Measurements from ENCODE around the gene WNT3.
"Not testable (repeated sequence)": the region's sequence is repeated elsewhere in the genome, so short reads cannot be mapped to it uniquely, and the experiment has no call there.

The WNT3 gene

DNA sequence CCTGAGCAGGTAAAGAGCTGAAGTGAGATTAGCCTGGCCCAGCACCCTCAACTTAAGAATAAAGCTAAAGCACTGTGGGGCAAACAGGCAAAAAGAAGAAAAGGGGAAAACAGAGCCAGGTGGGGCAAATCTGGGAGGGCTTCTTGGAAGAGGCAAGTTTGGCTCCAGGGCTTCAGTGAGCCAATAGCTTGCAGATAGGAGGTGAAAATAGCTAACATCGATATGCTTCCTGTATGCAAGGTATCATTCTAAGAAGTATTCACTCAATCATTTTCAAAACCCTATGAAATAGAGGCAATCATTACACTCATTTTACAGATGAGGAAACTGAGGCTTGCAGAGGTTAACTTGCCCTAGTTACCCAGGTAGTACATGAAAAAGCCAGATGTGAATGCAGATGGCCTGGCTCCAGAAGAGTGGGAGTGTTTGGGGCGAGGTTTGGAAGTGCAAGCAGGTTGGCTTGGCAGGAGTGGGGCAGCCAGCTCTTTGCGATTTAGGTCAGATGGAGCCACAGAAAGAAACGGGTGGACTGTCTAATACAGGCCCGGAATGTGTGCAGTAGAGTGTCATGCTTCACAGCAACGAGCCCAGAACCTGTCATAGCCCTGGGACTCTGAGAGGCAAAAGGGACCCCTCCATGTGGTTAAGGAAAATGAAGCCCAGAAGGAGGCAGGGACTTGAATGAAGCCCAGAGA lies 5.7 kb downstream of the WNT3 start:
- no peak for DNase-seq

DNA sequence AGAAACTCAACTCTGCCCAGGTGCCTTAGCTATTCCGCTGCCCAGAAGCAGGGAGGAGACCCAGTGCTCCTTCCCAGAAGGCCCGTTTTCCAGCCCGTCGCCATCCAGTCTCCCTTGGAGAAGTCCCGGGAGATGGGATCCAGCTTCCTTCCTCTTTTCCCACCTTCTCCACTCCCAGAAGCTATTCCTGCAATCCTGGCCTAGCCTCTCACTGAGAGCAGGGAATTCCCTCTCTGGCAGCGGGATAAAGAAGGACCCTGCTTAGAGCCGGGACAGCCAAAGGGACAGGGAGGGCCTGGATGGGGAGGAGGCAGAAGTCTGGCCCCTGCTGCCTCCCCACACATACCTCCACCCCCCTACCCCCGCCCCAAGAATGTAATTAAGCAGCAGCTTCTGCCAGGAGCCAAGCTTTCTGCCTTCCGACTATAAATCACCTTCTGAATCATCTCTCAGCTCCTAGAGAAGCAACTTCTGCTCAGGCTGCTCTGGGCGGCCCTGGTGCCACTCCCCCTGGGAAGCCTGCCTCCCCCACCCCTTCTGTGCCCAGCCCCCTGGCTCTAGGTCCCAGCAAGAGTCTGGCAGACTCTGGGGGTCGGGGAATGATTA lies 6.4 kb downstream of the WNT3 start:
- no peak for DNase-seq

DNA sequence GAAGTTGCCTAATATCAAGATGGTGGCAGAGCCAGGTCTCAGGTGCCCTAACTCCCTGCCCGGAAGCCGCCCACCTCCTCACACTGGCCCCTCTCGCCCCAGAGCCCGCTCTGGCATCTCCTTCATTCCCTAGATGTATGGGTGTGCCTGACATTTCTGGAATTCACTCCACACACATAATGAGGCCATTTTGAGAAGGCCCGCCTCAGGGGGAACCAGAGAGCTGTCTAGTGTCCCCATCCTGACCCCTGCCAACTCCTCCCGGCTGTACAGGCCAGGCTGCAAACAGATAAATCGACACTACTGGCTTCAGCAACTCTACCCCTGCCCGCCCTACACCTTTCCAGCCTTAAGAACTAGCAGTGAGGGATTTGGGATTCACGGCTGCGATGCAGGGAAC lies 7.7 kb downstream of the WNT3 start:
- no peak for DNase-seq

DNA sequence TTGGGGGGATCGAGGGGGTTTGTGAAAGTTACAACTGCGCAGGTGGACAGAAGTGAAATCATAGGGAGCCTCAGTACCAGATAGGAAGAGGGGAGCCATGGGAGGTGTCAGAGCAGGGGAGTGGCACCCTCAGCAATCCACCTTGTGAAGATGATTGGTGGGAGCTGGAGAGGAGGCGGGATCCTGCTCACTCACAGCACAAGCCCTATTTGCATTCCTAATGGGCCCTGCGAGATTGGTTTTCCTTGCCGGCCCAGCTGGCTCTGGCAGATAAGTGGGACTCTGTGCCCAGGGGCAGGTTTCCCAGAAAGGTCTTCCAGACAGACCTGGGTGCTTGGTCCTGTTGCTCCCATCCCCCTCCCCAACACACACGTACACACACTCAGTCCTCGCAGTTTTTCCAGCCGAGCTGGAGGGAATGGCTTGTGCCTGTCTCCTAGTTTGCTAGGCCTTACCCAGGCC lies 9.4 kb downstream of the WNT3 start:
- DNase-seq = no peak

DNA sequence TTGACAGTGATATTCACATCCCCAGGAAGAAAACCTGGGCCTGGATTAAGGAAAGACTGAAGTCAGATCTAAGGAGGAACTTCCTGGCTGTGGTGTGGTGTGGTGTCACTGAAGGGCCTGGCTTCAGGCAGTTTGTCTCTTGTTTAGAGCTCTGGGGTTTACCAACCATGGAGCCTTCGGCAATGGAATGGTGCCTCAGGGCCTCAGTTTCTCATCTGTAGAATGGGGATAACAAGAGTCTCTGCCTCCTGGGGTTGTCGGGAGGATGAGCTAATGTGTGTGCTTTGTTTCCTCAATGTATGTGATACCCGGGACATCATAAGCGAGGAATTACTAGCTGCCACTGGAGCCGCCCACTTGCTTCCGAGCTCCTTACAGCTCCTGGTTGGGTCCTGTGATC lies 12.7 kb downstream of the WNT3 start:
- no peak for DNase-seq

DNA sequence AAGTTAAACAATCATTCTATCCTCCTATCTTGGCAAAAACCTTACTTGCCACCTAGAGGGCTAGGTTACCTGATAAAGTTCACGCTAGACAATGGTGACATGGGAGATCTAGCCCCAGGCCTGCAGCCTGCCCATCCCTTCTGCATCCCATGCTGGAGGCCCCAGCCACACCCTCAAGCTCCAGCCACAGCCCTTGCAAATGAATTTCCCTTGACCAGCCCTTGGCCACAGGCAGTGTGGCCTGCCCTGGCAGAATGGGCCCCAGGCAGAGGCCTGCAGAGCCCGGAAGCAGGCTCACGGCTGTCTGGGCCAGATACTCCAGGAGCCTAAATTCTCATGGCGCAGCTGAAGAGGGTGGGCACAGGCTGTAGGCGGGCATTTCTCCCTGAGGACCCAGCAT lies 14.9 kb downstream of the WNT3 start:
- no peak for DNase-seq

DNA sequence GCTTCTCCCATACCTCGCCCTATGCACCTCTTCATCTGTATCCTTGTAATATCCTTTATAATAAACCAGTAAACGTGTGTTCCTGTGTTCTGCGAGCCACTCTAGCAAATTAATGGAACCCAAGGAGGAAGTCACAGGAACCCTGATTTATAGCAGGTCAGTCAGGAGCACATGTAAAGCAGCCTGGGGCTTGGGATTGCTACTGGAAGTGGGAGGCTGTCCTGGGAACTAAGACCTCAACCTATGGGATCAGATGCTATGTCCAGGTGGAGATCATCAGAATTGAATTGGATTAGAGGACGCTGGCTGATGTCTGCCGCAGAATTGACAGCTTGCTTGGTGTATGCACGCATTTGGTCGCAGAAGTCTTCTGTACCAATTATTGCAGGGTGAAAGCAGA lies 15.7 kb downstream of the WNT3 start:
- no peak for DNase-seq

DNA sequence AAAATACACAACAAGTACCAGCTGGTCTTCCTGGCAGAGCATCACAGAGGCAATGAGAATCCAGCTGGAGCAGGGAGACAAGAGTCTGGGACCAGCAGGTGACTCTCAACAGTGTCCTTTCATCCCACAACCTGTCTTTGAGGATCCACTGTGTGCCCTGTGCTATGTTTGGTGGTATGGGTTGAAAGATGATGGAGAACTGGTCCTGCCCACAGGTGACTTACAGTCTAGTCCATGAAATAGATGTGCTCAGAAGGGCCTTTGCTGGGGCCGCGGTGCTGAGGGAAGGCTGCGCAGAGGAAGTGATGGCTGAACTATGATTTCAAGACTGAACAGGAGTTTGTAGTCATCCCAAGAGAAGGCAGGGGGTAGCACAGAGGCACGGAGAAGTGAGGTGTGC lies 17.9 kb downstream of the WNT3 start:
- DNase-seq = no peak

DNA sequence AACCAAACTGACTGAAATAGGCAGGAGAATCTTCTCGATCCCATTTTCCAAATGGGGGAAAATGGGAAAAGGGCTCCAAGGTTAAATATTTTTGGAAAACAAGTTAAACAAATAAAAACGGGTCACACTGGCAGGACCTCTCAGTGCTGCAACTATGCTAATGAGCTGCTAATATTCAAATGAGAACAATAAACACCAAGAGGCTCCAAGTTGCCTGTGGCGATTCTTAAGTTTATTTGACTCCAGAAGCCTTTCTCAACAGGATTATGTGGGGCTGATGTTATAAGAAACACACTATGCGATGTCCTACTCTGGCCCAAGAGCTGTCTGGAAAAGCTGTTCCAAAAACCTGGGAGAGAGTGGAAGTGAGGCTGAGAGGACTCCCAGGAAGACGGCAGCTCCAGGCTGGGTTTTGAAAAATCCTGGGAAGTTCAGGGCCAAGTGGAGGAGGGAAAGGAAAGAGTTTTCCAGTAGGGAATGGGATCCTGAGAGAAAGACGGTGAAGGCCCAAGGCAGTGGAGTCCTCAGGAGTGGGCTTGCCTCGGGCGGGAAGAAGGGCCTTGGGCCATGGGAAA lies 21.4 kb downstream of the WNT3 start:
- no peak for DNase-seq

DNA sequence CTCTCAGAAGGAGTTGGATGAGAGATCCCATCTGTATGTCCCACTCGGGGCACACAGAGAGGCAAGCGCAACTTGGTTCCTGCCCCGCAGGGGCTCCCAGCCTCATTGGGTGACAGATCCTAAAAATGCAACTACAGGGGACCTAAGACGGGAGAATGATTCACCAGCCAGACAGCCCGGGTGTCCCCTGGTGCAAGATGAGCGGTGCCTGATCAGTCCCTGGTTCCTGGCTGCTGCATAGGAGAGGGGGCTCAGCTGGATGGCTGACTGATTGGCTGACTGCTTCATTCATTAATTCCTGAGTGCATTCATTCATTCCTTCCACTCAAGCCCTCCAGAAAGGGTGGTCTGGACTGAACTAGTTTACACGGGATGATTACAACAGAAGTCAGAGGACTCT lies 22.0 kb downstream of the WNT3 start:
- no peak for DNase-seq

DNA sequence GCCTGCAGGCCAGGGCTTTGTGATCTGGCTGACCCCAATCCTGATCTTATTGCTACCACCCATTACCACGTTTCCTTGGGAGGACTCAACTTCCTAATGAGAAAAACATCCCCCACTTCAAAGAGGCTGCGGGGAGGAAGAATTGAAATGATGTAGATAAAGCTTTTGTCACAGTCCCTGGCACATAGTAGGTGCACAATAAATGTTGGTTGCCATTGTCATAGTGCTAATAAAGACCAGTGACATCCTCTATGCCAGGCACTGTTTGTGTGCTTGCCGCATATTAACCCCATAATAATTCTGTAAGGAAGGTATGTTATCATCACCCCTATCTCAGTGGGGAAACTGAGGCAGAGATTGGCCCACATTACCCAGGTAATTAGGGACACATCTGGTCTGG lies 22.4 kb downstream of the WNT3 start:
- DNase-seq = no peak

DNA sequence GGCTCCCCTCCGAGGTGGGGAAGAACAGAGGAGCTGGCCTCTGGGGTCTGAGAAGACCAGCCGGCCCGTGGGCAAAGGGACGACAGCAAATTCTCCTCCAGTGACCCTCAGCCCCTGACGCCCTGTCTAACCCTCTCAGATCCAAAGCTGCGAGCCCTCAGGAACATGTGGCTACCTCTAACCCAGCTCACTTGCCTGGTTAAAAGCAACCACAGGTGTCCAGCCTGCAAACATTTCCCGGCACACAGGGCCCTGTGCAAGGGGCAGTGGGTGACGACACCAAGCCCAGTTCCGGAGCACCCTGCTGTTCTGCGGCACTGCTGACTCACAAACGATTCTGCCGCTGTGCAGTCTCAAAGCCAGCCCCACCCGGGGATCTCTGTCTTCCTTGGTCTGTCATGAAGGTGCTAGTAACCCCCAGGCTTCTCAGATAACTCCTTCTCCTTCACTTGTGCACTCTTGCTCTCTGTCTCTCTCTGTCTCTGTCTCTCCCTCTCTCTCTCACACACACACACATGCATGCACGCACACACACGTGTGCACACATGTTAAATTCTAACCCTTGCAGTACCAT lies 23.0 kb downstream of the WNT3 start:
- DNase-seq = no peak

DNA sequence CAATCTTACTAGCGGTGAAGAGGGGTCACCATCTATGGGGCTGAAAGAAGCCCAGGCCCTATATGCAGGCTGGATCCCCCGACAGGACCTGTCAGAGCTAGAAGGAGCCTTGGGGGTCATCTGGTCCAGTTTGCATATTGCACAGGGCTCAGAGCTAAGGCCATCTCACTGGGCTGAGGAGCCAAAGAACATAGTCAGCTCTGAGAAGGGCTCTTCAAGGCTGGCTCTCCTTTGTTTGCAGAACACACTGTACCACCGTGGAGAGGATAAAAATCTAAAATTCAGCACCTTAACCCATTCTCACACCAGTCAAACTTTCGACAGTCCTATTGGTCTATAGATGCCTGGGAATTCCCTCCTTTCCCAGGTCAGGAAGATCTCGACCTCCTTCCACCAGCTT lies 24.2 kb downstream of the WNT3 start:
- no peak for DNase-seq

DNA sequence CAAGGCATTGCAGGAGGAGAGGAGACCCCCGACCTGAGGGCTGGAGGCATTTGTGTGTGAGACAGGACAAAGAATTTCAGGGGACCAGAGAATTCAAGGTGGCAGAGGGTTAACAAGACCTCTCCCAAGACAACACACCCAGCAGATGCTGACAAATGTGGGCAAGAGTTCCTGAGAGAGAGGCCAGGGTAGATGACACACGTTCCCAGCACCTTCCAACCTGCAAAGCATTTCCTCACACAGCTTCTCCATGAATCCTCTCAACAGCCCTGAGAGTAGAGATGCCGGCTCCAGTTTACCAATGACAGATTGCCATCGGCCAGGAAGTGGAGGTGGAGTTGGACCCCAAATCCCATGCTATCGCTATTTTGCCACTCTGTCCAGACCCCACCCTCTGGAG lies 25.0 kb downstream of the WNT3 start:
- DNase-seq = no peak

DNA sequence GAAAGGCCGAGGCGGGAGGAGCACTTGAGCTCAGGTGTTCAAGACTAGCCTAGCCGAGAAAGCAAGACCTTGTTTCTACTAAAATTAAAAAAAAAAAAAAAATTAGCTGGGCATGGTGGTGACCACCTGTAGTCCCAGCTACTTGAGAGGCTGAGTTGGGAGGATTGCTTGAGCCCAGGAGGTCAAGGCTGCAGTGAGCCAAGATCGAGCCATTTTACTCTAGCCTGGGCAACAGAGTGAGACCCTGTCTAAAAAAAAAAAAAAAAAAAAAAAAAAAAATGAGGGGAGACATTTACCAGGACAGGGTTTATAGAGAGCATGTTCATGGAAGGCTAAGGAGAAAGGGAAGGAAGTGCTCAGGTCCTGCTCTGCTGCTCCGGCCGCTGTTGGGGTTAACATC lies 25.5 kb downstream of the WNT3 start:
- DNase-seq = not testable (repeated sequence)

DNA sequence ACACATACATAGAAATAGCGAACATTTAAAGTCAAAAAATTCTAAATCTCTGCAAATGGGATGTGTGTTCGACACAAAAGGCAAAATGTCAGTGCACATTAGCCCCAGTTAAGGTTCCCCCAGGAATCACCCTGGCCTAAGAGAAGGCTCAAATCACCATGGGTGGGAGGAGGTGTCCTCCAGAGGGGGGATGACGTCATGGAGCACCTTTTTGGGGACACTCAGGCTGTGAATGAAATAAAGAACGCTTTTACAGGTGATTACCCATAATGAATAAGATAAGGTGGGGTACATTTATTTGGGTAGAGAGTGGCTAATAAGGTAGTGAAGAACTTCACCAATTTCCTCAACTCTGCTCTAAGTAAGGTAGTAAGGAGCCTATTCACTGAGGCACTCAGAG lies 26.4 kb downstream of the WNT3 start:
- DNase-seq = no peak

DNA sequence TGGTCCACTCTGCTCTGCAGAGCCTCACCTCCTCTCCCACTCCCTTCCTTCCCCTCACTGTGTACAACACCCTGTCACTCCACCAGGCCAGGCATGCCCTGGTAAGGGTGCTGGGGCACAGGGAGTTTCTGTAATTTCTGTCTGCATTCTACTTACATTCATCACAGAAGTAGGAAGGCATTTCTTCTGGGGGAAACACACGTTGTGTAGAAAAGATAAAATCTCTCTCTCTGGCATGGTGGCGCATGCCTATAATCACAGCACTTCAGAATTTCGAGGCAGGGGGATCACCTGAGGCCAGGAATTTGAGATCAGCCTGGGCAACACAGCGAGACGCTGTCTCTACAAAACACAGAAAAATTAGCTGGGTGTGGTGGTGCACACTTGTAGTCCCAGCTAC lies 27.0 kb downstream of the WNT3 start:
- no peak for DNase-seq

DNA sequence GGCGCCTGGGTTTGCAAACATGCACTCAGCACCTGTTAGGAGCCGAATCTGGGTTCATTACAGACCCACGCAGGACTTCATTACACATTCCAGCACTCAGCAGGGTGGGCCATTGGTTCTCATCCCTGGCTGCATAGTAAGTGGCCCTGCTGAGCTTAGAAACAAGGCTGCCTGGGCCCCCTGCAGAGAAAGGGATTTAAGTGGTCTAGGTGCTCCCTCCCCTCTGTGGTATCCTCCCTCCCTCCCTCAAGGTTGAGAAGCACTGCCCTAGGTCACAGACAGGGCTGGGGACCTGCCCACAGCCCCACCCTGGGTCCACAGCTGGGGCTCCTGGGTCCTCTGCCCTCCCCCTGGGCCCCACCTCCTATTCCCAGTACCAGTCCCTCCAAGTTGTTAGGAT lies 28.3 kb downstream of the WNT3 start:
- DNase-seq = no peak

DNA sequence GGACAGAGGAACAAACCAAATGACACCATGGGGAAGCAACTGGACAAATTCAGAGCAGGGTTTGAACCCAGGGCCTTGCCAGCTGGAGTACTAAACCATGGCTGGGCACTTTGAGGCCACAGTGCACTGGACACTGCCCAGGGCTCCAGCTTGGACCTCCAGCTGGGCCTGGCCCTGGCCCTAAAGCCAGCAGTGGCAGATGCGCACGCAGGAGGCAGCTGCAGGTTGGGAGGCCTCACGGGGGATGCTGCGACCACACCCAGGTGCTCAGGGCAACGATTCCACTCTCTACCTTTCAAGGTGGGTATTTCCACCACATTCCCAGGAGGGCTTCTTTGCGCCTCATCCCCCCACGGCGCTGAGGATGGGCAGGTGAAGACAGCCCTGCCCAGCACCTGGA lies 28.9 kb downstream of the WNT3 start:
- no peak for DNase-seq

DNA sequence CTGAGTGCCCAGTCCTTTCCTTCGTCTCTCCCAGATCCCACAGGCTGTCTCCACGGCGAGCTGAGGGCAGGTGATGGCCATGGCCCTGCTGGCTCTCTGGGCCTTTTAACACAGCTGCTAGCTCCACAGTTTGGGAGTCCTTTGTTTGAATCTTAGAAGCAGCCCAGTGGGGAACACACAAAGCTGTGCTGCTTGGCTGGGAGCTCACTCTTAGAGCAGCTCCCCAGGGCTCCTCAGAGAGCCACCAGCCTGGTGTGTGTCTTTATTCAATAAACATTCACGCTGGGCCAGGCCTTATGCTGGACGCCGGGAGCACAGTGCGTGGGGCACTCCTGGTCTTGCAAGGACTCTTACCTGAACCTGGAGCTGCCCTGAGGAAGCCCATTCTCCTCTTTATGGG lies 29.7 kb downstream of the WNT3 start:
- no peak for DNase-seq

DNA sequence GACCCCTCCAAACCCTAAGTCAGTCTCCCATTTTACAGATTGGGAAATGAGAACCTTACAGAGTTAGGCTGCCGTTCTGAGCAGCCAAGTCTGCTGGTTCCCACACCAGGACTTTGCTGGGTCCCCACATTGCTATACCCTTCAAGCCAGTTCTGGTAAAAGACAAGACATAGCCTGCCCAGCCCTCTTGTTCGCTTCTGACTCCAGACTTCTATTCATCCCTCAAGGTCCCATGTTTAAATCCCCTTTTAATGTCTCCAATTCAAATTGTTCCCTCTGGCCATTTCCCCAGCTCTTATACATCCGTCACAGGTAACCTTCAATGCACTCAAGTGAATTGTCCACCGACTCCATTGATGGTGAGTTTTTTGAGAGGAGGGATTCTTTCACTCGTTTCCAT lies 30.2 kb downstream of the WNT3 start:
- DNase-seq = no peak

DNA sequence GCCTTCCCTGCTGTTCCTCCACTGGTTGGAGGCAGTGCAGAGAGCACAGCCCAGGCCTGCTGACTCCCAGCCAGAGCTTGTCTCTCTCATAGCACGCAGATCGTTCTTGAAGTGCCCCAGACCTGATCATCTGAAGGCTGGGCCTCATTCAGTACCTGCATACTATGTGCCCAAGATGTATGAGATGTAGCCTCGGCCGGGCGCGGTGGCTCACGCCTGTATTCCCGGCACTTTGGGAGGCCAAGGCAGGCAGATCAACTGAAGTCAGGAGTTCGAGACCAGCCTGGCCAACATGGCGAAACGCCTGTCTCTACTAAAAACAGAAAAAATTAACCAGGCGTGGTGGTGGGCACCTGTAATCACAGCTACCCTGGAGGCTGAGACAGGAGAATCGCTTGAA lies 31.0 kb downstream of the WNT3 start:
- DNase-seq = no peak

DNA sequence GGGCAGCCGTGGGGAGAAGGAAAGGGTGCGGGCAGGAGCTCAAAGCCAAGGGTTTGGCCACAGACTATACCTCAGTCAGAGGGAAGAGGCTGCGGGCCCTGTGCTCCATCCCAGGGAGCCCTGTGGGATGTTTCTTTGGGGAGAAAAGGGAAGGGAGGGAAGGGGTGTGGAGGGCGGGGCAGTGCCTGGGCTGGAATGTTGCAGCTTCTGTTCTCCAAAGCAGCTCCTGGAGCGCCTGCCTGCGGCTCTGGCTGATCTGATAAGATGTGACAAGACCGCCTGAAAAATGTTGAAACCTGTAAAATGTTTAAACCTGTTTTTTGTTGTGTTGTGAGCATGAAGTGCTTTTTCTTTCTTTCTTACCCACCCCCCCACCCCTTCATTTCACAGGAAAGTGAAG lies 32.8 kb downstream of the WNT3 start:
- DNase-seq = no peak

DNA sequence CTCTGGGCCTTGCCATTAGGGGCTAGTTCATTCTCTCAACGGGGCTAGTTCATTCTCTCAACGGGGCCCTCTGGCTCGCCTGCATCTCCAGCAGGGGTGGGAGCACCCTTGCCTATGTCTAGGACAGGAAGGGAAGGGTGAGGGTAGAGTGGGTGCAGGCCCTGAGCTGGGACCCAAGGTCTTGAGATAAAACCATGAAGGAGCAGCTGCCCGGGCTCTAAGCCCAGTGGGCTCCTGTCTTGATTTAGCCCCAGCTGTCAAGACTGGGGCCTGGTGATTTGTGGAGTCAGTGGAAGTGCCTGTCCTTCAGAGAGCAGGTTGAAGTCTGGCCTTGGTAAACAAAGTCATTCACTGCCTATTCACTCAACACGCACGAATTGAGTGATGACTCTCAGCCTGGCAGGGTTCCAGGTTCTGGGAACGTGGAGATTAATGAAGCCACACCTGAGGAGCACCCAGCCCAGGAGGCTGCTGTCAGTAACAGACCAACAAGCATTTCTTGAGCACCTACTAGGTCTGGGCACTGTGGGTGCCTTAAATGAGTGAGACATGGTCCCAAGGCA lies 35.4 kb downstream of the WNT3 start:
- DNase-seq = no peak

Data from NCI-H1417 treated with DMSO at 0.1 percent for 48 hours (cell line).